Trophoblast cell (in vitro differentiated cells and primary cell): ENCODE data around the gene PCK2.

ENCODE experiments used
- DNase-seq, 2 donors: peaks; one replicate each; pipeline ENCODE4 v3.0.0-alpha.2; 2016
- H2AFZ ChIP-seq: 2 replicates; pipeline ENCODE4 v1.6.1; 2013; ENCODE audit warnings: low read length, moderate library complexity, mild to moderate bottlenecking; ENCODE audit not compliant: insufficient read depth, poor library complexity
- H2AK5ac ChIP-seq: 2 replicates; pipeline ENCODE4 v1.6.1; 2013; ENCODE audit warnings: mild to moderate bottlenecking, low read length
- H2BK120ac ChIP-seq: 2 replicates; pipeline ENCODE4 v1.6.1; 2013; ENCODE audit warnings: low read length, mild to moderate bottlenecking, moderate library complexity; ENCODE audit not compliant: insufficient read depth, poor library complexity
- H2BK12ac ChIP-seq: 2 replicates; pipeline ENCODE4 v1.6.1; 2013; ENCODE audit warnings: mild to moderate bottlenecking, low read length, moderate library complexity
- H2BK5ac ChIP-seq: 2 replicates; pipeline ENCODE4 v1.6.1; 2013; ENCODE audit warnings: low read length, low read depth, moderate library complexity, mild to moderate bottlenecking; ENCODE audit not compliant: poor library complexity
- H3K14ac ChIP-seq: 2 replicates; pipeline ENCODE4 v1.6.1; 2013; ENCODE audit warnings: mild to moderate bottlenecking, low read length
- H3K18ac ChIP-seq: 2 replicates; pipeline ENCODE4 v1.6.1; 2013; ENCODE audit warnings: mild to moderate bottlenecking, low read length
- H3K23ac ChIP-seq: 2 replicates; pipeline ENCODE4 v1.6.1; 2013; ENCODE audit warnings: low read length
- H3K27ac ChIP-seq: 2 replicates; pipeline ENCODE4 v1.5.1; 2013; ENCODE audit warnings: low read depth, mild to moderate bottlenecking, inconsistent platforms, low read length, moderate library complexity
- H3K27me3 ChIP-seq: 2 replicates; pipeline ENCODE4 v1.6.1; 2013; ENCODE audit warnings: inconsistent platforms, mild to moderate bottlenecking, low read length, moderate library complexity; ENCODE audit not compliant: insufficient read depth
- H3K36me3 ChIP-seq, 2 experiments: 1 replicate in 1 of 2; 2 replicates in 1 of 2; pipeline ENCODE4 v1.6.1; 2013; ENCODE audit warnings: low read length in 2 of 2, mild to moderate bottlenecking in 2 of 2, moderate library complexity in 1 of 2; ENCODE audit not compliant: insufficient read depth in 2 of 2, control insufficient read depth in 1 of 2
- H3K4ac ChIP-seq: 2 replicates; pipeline ENCODE4 v1.6.1; 2013; ENCODE audit warnings: low read depth, mild to moderate bottlenecking, low read length, moderate library complexity
- H3K4me1 ChIP-seq, 2 experiments: 1 replicate in 1 of 2; 2 replicates in 1 of 2; pipeline ENCODE4 v1.6.1; 2013; ENCODE audit warnings: low read length in 2 of 2, mild to moderate bottlenecking in 2 of 2, moderate library complexity in 1 of 2; ENCODE audit not compliant: insufficient read depth in 2 of 2, control insufficient read depth in 1 of 2
- H3K4me2 ChIP-seq: 2 replicates; pipeline ENCODE4 v1.6.1; 2013; ENCODE audit warnings: inconsistent platforms, mild to moderate bottlenecking, low read length, moderate library complexity
- H3K4me3 ChIP-seq: 2 replicates; pipeline ENCODE4 v1.5.1; 2013; ENCODE audit warnings: mild to moderate bottlenecking, low read depth, low read length, inconsistent platforms
- H3K79me1 ChIP-seq: one replicate; pipeline ENCODE4 v1.6.1; 2013; ENCODE audit warnings: low read length
- H3K79me2 ChIP-seq: 2 replicates; pipeline ENCODE4 v1.6.1; 2013; ENCODE audit warnings: low read length, mild to moderate bottlenecking; ENCODE audit not compliant: control insufficient read depth, insufficient read depth, poor library complexity
- H3K9ac ChIP-seq: 2 replicates; pipeline ENCODE4 v1.6.1; 2013; ENCODE audit warnings: mild to moderate bottlenecking, low read length
- H3K9me3 ChIP-seq: 2 replicates; pipeline ENCODE4 v1.6.1; 2013; ENCODE audit warnings: low read depth, mild to moderate bottlenecking, control low read depth, inconsistent platforms, low read length; ENCODE audit not compliant: insufficient read depth
- H4K12ac ChIP-seq: 2 replicates; pipeline ENCODE4 v1.6.1; 2013; ENCODE audit warnings: low read depth, mild to moderate bottlenecking, low read length, moderate library complexity
- H4K8ac ChIP-seq: 2 replicates; pipeline ENCODE4 v1.6.1; 2013; ENCODE audit warnings: low read depth, mild to moderate bottlenecking, low read length, moderate library complexity
- H4K91ac ChIP-seq: one replicate; pipeline ENCODE4 v1.6.1; 2013; ENCODE audit warnings: low read depth, mild to moderate bottlenecking, low read length, moderate library complexity
- WGBS: extraction: QIAGEN DNeasy Blood & Tissue Kit; methylation state at CpG from one replicate; pipeline ENCODE4 v1.1.7; 2013; ENCODE audit warnings: missing lambda C conversion rate; ENCODE audit not compliant: insufficient read length, insufficient coverage; ENCODE audit errors: extremely low coverage; 5-methylcytosine and 5-hydroxymethylcytosine counted together

The PCK2 gene

GRCh38 chr14:24147761-24148428 is 53.8 kb downstream of the PCK2 start:
- no CpG with 5 or more reads among the region's 29 CpGs for WGBS
- Histone ChIP-seq H3K9ac (peak overlapping the region; percentile 97), H3K4me2 (peak overlapping the region; percentile 98), H4K12ac (peak overlapping the region; percentile 45), H3K36me3 (peaks cover 30 to 38% of the 10 kb centered on the region in 2 experiments), H3K79me2 (peaks cover 14% of the 10 kb centered on the region), H2BK12ac (no peak overlapping the region), H2BK120ac (no peak overlapping the region), H2AFZ (peak overlapping the region; percentile 70), H3K4me1 (peaks cover 10 to 16% of the 10 kb centered on the region in 2 experiments), H4K91ac (peak overlapping the region; percentile 67), H4K8ac (peak overlapping the region; percentile 32), H3K4ac (peak overlapping the region; percentile 93), H2BK5ac (peak overlapping the region; percentile 20), H3K18ac (peak overlapping the region; percentile 21), H2AK5ac (peak overlapping the region; percentile 14), H3K27ac (no peak overlapping the region), H3K9me3 (peaks cover 3% of the 10 kb centered on the region), H3K27me3 (no peaks in the 10 kb centered on the region), H3K23ac (no peak overlapping the region), H3K79me1 (peaks cover 13% of the 10 kb centered on the region), H3K14ac (peak overlapping the region; percentile 75), H3K4me3 (peak overlapping the region; percentile 90)
- no peak for DNase-seq

- Histone ChIP-seq H2AFZ (no peak overlapping the region), H3K23ac (no peak overlapping the region), H3K9me3 (peaks cover 3% of the 10 kb centered on the region), H2BK120ac (no peak overlapping the region), H3K27ac (no peak overlapping the region), H4K8ac (no peak overlapping the region), H3K4me1 (peaks cover 10 to 16% of the 10 kb centered on the region in 2 experiments), H3K79me2 (peaks cover 14% of the 10 kb centered on the region), H2BK12ac (no peak overlapping the region), H3K27me3 (no peaks in the 10 kb centered on the region), H3K4me2 (no peak overlapping the region), H3K9ac (no peak overlapping the region), H4K12ac (no peak overlapping the region), H3K4ac (no peak overlapping the region), H3K79me1 (peaks cover 13% of the 10 kb centered on the region), H3K18ac (no peak overlapping the region), H3K14ac (no peak overlapping the region), H3K36me3 (peaks cover 28 to 36% of the 10 kb centered on the region in 2 experiments), H3K4me3 (no peak overlapping the region), H4K91ac (no peak overlapping the region), H2AK5ac (no peak overlapping the region), H2BK5ac (no peak overlapping the region)
- WGBS = no CpG with 5 or more reads among the region's 3 CpGs
- no peak for DNase-seq
These were observed 55.3 kb downstream of the PCK2 start for GRCh38 chr14:24149302-24149969.

GRCh38 chr14:24150061-24150460 is 56.0 kb downstream of the PCK2 start:
- WGBS = no CpG with 5 or more reads among the region's 9 CpGs
- Histone ChIP-seq H3K27ac (no peak overlapping the region), H2AK5ac (no peak overlapping the region), H3K4ac (peak overlapping the region; percentile 12), H3K18ac (no peak overlapping the region), H4K91ac (no peak overlapping the region), H3K4me2 (no peak overlapping the region), H3K36me3 (peaks cover 32 to 41% of the 10 kb centered on the region in 2 experiments), H3K79me1 (peaks cover 13% of the 10 kb centered on the region), H2BK12ac (no peak overlapping the region), H4K12ac (no peak overlapping the region), H3K79me2 (peaks cover 14% of the 10 kb centered on the region), H2BK5ac (no peak overlapping the region), H3K9ac (no peak overlapping the region), H3K9me3 (peaks cover 3% of the 10 kb centered on the region), H3K27me3 (no peaks in the 10 kb centered on the region), H3K14ac (no peak overlapping the region), H4K8ac (no peak overlapping the region), H2AFZ (no peak overlapping the region), H3K4me3 (no peak overlapping the region), H2BK120ac (no peak overlapping the region), H3K4me1 (peaks cover 10 to 16% of the 10 kb centered on the region in 2 experiments), H3K23ac (no peak overlapping the region)
- DNase-seq = no peak

GRCh38 chr14:24150567-24150966 is 56.5 kb downstream of the PCK2 start:
- no peak for DNase-seq
- Histone ChIP-seq H3K23ac (no peak overlapping the region), H3K4me1 (peaks cover 10 to 13% of the 10 kb centered on the region in 2 experiments), H3K4me2 (no peak overlapping the region), H2BK5ac (no peak overlapping the region), H3K36me3 (peaks cover 37 to 46% of the 10 kb centered on the region in 2 experiments), H4K91ac (no peak overlapping the region), H2BK120ac (no peak overlapping the region), H2AK5ac (no peak overlapping the region), H3K9me3 (peaks cover 3% of the 10 kb centered on the region), H3K4me3 (no peak overlapping the region), H3K9ac (no peak overlapping the region), H3K79me1 (peaks cover 13% of the 10 kb centered on the region), H2BK12ac (no peak overlapping the region), H3K18ac (no peak overlapping the region), H4K12ac (no peak overlapping the region), H3K27ac (no peak overlapping the region), H2AFZ (no peak overlapping the region), H3K14ac (no peak overlapping the region), H3K4ac (no peak overlapping the region), H3K27me3 (no peaks in the 10 kb centered on the region), H3K79me2 (peaks cover 14% of the 10 kb centered on the region), H4K8ac (no peak overlapping the region)
- no CpG with 5 or more reads among the region's 9 CpGs for whole genome bisulfite sequencing
